B cell (primary cell): ENCODE measurements around the gene NFIC. TPM values are rescaled to one million over a fixed set of nuclear protein-coding genes. Genes with fewer than 3 reads are reported as not detected.

Experiments
- ATAC-seq: fragments of 200-7000 bp; cut with Tn5 transposase; one replicate; pipeline ENCODE4 v1.10.0; 2021; ENCODE audit warnings: low read depth, mild to moderate bottlenecking, moderate number of reproducible peaks, moderate library complexity
- CTCF ChIA-PET: fragments of 350-600 bp; sonication (Branson Sonifier 250); formaldehyde crosslinking; loops from one replicate; lab custom pipeline; 2021; ENCODE audit warnings: antibody characterized with exemption, inconsistent platforms; lab: Charles Lee
- POLR2A ChIA-PET: fragments of 350-600 bp; sonication (Branson Sonifier 250); formaldehyde crosslinking; loops from one replicate; lab custom pipeline; 2021; ENCODE audit warnings: antibody characterized with exemption; lab: Charles Lee
- DNase-seq: peaks from one replicate; pipeline ENCODE4 v3.0.0; 2013
- H2AFZ ChIP-seq: 2 replicates; pipeline ENCODE4 v1.6.1; 2012; ENCODE audit warnings: mild to moderate bottlenecking, low read depth, low read length; ENCODE audit not compliant: insufficient read depth, poor library complexity, severe bottlenecking
- H3K27ac ChIP-seq, 2 donors: 1 replicate in 1 of 2; 2 replicates in 1 of 2; pipeline ENCODE4 v1.5.1; 2012 to 2013; ENCODE audit warnings: low read length in 2 of 2, mild to moderate bottlenecking in 2 of 2, moderate library complexity in 1 of 2
- H3K27me3 ChIP-seq, 4 experiments: fragments of 200-600 bp in 1 of 4; sonication (generic) in 1 of 4; replicated peaks in 1 of 4; 1 replicate in 2 of 4; 2 replicates in 2 of 4; pipeline versions ENCODE4 v1.6.1 to v1.7.0; 2013 to 2016; ENCODE audit warnings: low read length in 3 of 4, mild to moderate bottlenecking in 2 of 4, mixed read lengths in 1 of 4, moderate library complexity in 1 of 4; ENCODE audit not compliant: insufficient read depth in 4 of 4, control insufficient read depth in 3 of 4; ENCODE audit errors: control extremely low read depth in 1 of 4
- H3K36me3 ChIP-seq, 2 experiments: replicated peaks in 1 of 2; 1 replicate in 1 of 2; 2 replicates in 1 of 2; pipeline versions ENCODE4 v1.6.1 to v1.7.1; 2013; ENCODE audit warnings: low read length in 1 of 2; ENCODE audit not compliant: insufficient read depth in 2 of 2, control insufficient read depth in 1 of 2; ENCODE audit errors: control extremely low read depth in 1 of 2, extremely low read depth in 1 of 2
- H3K4me1 ChIP-seq, 2 donors: fragments of 200-600 bp in 1 of 2; sonication (generic) in 1 of 2; 1 replicate in 1 of 2; 2 replicates in 1 of 2; pipeline versions ENCODE4 v1.5.1 to v1.6.1; 2013 to 2017; ENCODE audit warnings: low read length in 2 of 2; ENCODE audit not compliant: control insufficient read depth in 2 of 2, insufficient read depth in 2 of 2
- H3K4me2 ChIP-seq: replicated peaks from 2 replicates; pipeline ENCODE3; 2012; ENCODE audit warnings: mild to moderate bottlenecking, low read depth, low read length; ENCODE audit not compliant: poor library complexity, severe bottlenecking
- H3K4me3 ChIP-seq, 5 experiments: fragments of 200-600 bp in 1 of 5; sonication (generic) in 1 of 5; 1 replicate in 3 of 5; 2 replicates in 2 of 5; pipeline versions ENCODE4 v1.5.1 to v1.7.0; 2011 to 2016; ENCODE audit warnings: low read length in 4 of 5, mild to moderate bottlenecking in 4 of 5, low read depth in 2 of 5, control low read depth in 1 of 5, moderate library complexity in 1 of 5; ENCODE audit not compliant: insufficient read depth in 1 of 5; ENCODE audit errors: control extremely low read depth in 1 of 5, extremely low read depth in 1 of 5
- H3K79me2 ChIP-seq: fragments of 200-600 bp; sonication (generic); one replicate; pipeline ENCODE4 v1.6.0; 2016; ENCODE audit warnings: low read length; ENCODE audit not compliant: control insufficient read depth, insufficient read depth
- H3K9ac ChIP-seq: fragments of 200-600 bp; sonication (generic); 2 replicates; pipeline ENCODE4 v1.6.1; 2017; ENCODE audit warnings: mild to moderate bottlenecking, low read length, moderate library complexity
- H3K9me3 ChIP-seq, 3 donors: one replicate each; pipeline versions ENCODE4 v1.6.1 to v1.7.1; 2013; ENCODE audit warnings: low read length in 2 of 3; ENCODE audit not compliant: control insufficient read depth in 2 of 3, insufficient read depth in 1 of 3; ENCODE audit errors: control extremely low read depth in 1 of 3
- H4K20me1 ChIP-seq: 2 replicates; pipeline ENCODE4 v1.6.0; 2012; ENCODE audit warnings: mild to moderate bottlenecking, low read length; ENCODE audit not compliant: insufficient read depth, control insufficient read depth, poor library complexity, severe bottlenecking
- H3K27ac Mint-ChIP-seq: one replicate; pipeline ENCODE4 v1.8.0; 2021; ENCODE audit warnings: mixed read lengths
- H3K27me3 Mint-ChIP-seq: one replicate; pipeline ENCODE4 v1.8.0; 2021; ENCODE audit warnings: mixed read lengths
- H3K4me1 Mint-ChIP-seq: one replicate; pipeline ENCODE4 v1.8.0; 2021; ENCODE audit warnings: mixed read lengths
- H3K4me3 Mint-ChIP-seq: one replicate; pipeline ENCODE4 v1.8.0; 2021; ENCODE audit warnings: mixed read lengths
- H3K9me3 Mint-ChIP-seq: one replicate; pipeline ENCODE4 v1.8.0; 2022; ENCODE audit warnings: mixed read lengths; ENCODE audit not compliant: insufficient read depth
- CTCF ChIP-seq: fragments of 200-600 bp; IDR thresholded peaks from one replicate; pipeline ENCODE4 v1.8.0; 2022; ENCODE audit warnings: antibody characterized with exemption, mild to moderate bottlenecking
- EZH2 ChIP-seq: IDR thresholded peaks from 2 replicates; pipeline ENCODE4 v1.6.1; 2012; ENCODE audit warnings: borderline replicate concordance, low read depth, mild to moderate bottlenecking, moderate library complexity, low read length; ENCODE audit not compliant: insufficient read depth, poor library complexity, severe bottlenecking
- WGBS: methylation state at CpG from one replicate; pipeline ENCODE4 v1.1.5; 2013; ENCODE audit warnings: missing lambda C conversion rate; ENCODE audit not compliant: insufficient coverage; 5-methylcytosine and 5-hydroxymethylcytosine counted together
- intact Hi-C: fragments of 100-400 bp; cut with micrococcal nuclease; formaldehyde crosslinking; loops from one replicate; pipeline ENCODE4 v1.10.0; 2022
- polyA plus RNA-seq: library from polyadenylated mRNA; depleted of rRNA; stranded (reverse); fragments of >200 nt; gene quantifications from 2 replicates; pipeline ENCODE4 v1.2.3, GENCODE V29; 2012
- total RNA-seq, 2 donors: library from RNA; stranded (reverse); fragments of 120-200 nt in 1 of 2; gene quantifications; 1 replicate in 1 of 2; 2 replicates in 1 of 2; pipeline versions ENCODE4 v1.2.3 to v1.2.4, GENCODE V29; 2013 to 2022

NFIC gene
- total and polyA plus RNA-seq, 2 donors (not counting 1 experiment from before 2014, with no cell fraction given): 3.8 to 23.6 TPM

GRCh38 chr19:3463714-3464586, 97.6 kb downstream of the NFIC start:
- H3K4me2 ChIP-seq: no peak overlapping the region
- intact Hi-C loops: no loop called here

More at GRCh38 chr19:3463714-3464586, 97.6 kb downstream of the NFIC start:
- Histone ChIP-seq H2AFZ (no peak overlapping the region), H3K79me2 (no peaks in the 10 kb centered on the region), H3K4me3 (no peak overlapping the region), H3K27me3 (no peaks in the 10 kb centered on the region), H3K27ac (no peak overlapping the region), H3K9ac (no peak overlapping the region), H3K9me3 (peaks cover 0 to 11% (median 3%) of the 10 kb centered on the region in 3 donors), H3K4me1 (no peaks in the 10 kb centered on the region), H3K36me3 (no peaks in the 10 kb centered on the region), H4K20me1 (no peaks in the 10 kb centered on the region)
- DNase-seq: no peak
- Mint-ChIP-seq H3K4me3 (no peak overlapping the region), H3K4me1 (no peaks in the 10 kb centered on the region), H3K27me3 (no peaks in the 10 kb centered on the region), H3K27ac (no peak overlapping the region), H3K9me3 (peaks cover 3% of the 10 kb centered on the region)
- CTCF ChIA-PET: no interaction called here
- 97% methylated on average over 29 of the region's 57 CpGs for WGBS
- TF ChIP-seq EZH2 (no peak), CTCF (no peak)
- no peak for ATAC-seq
- POLR2A ChIA-PET: interaction anchor here (0.6 kb wide), 1 partner anchor 46 kb away, joined by 7 read pairs; no protein-coding TSS in a partner anchor
